ENCODE results near the gene PHACTR3.
"Not testable (repeated sequence)": the region's sequence is repeated elsewhere in the genome, so short reads cannot be mapped to it uniquely, and the experiment has no call there.

Gene PHACTR3

DNA sequence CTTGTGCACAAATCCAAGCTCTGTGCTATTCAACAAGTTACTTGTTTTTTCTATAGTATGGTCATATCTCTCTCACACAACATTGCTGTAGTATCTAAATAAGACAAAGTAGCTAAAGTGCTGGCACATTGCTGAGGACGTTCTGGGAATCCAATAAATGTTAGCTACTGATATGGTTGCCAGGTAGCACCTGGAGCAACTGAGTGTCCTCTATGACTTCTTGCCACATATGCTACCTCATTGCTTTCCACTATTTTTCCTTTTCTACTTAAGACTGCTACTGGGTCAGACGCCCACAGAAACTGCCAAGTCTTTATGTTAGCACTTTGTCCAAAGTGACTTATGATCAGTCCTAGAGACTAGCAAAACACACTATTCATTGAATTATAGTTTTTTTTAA lies 243.8 kb downstream of the PHACTR3 start:
- no peaks in the 10 kb centered on the region for H3K79me2 ChIP-seq (ENCODE audit: control insufficient read depth, insufficient read depth, low read length, unreplicated experiment)
- no peak overlapping the region for H3K4me3 ChIP-seq (ENCODE audit: low read depth, low read length)
- no peaks in the 10 kb centered on the region for H3K36me3 ChIP-seq (ENCODE audit: insufficient read depth, low read length)
- H3K27me3 ChIP-seq (ENCODE audit: insufficient read depth, low read length): no peaks in the 10 kb centered on the region
- no peak overlapping the region for H2AFZ ChIP-seq (ENCODE audit: low read length, unreplicated experiment)
- no peak overlapping the region for H3K27ac ChIP-seq (ENCODE audit: low read depth, low read length)
- H3K4me1 ChIP-seq (ENCODE audit: control insufficient read depth, insufficient read depth, low read length, unreplicated experiment): no peaks in the 10 kb centered on the region

- Histone ChIP-seq H3K36me3 (ENCODE audit: insufficient read depth, low read length) (no peaks in the 10 kb centered on the region), H3K27me3 (ENCODE audit: insufficient read depth, low read length) (no peaks in the 10 kb centered on the region), H3K4me1 (ENCODE audit: control insufficient read depth, insufficient read depth, low read length, unreplicated experiment) (no peaks in the 10 kb centered on the region), H3K4me3 (ENCODE audit: low read depth, low read length) (no peak overlapping the region), H3K79me2 (ENCODE audit: control insufficient read depth, insufficient read depth, low read length, unreplicated experiment) (no peaks in the 10 kb centered on the region), H3K27ac (ENCODE audit: low read depth, low read length) (no peak overlapping the region), H2AFZ (ENCODE audit: low read length, unreplicated experiment) (no peak overlapping the region)
Measured at GRCh38 chr20:59850018-59850641, 245.8 kb downstream of the PHACTR3 start.

GRCh38 chr20:59856526-59856925 lies 252.2 kb downstream of the PHACTR3 start:
- not testable (repeated sequence) for H2AFZ ChIP-seq (ENCODE audit: low read length, unreplicated experiment); H3K27ac ChIP-seq (ENCODE audit: low read depth, low read length); H3K36me3 ChIP-seq (ENCODE audit: insufficient read depth, low read length); H3K4me1 ChIP-seq (ENCODE audit: control insufficient read depth, insufficient read depth, low read length, unreplicated experiment); H3K27me3 ChIP-seq (ENCODE audit: insufficient read depth, low read length); H3K4me3 ChIP-seq (ENCODE audit: low read depth, low read length); H3K79me2 ChIP-seq (ENCODE audit: control insufficient read depth, insufficient read depth, low read length, unreplicated experiment)

- not testable (repeated sequence) for H2AFZ ChIP-seq (ENCODE audit: low read length, unreplicated experiment); H3K36me3 ChIP-seq (ENCODE audit: insufficient read depth, low read length); H3K27me3 ChIP-seq (ENCODE audit: insufficient read depth, low read length); H3K79me2 ChIP-seq (ENCODE audit: control insufficient read depth, insufficient read depth, low read length, unreplicated experiment); H3K4me1 ChIP-seq (ENCODE audit: control insufficient read depth, insufficient read depth, low read length, unreplicated experiment); H3K4me3 ChIP-seq (ENCODE audit: low read depth, low read length); H3K27ac ChIP-seq (ENCODE audit: low read depth, low read length)
Measured at GRCh38 chr20:59856941-59857340, 252.6 kb downstream of the PHACTR3 start.

DNA sequence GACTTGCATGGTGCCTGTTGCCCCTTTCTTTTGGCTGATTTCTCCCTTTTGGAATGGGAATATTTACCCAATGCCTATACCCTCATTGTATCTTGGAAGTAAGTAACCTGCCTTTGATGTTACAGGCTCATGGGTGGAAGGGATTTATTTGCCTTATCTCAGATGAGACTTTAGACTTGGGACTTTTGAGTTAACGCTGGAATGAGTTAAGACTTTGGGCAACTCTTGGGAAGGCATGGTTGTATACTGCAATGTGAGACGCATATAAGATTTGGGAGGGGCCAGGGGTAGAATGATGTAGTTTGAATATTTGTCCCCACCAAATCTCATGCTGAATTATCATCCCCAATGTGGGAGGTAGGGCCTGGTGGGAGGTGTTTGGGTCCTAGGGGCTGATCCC lies 253.6 kb downstream of the PHACTR3 start:
- Histone ChIP-seq H3K4me1 (ENCODE audit: control insufficient read depth, insufficient read depth, low read length, unreplicated experiment) (no peaks in the 10 kb centered on the region), H3K79me2 (ENCODE audit: control insufficient read depth, insufficient read depth, low read length, unreplicated experiment) (no peaks in the 10 kb centered on the region), H3K27me3 (ENCODE audit: insufficient read depth, low read length) (no peaks in the 10 kb centered on the region), H3K36me3 (ENCODE audit: insufficient read depth, low read length) (no peaks in the 10 kb centered on the region; the same call in none of the 2 replicates), H3K27ac (ENCODE audit: low read depth, low read length) (no peak overlapping the region), H2AFZ (ENCODE audit: low read length, unreplicated experiment) (no peak overlapping the region), H3K4me3 (ENCODE audit: low read depth, low read length) (no peak overlapping the region)

DNA sequence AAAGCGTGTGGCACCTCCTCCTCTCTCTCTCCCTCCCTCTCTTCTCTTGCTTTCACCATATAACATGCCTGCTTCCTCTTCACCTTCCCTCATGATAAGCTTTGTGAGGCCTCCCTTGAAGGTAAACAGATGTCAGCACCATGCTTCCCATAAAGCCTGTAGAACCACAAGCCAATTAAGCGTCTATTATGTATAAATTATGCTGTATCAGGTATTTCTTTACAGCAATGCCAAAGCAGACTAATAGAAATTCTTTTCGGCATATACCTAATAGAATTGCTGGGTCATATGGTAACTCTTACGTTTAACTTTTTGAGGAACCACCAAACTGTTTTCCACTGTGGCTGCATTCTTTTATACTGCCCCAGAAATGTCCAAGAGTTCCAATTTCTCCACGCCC lies 254.1 kb downstream of the PHACTR3 start:
- H3K4me1 ChIP-seq (ENCODE audit: control insufficient read depth, insufficient read depth, low read length, unreplicated experiment): no peaks in the 10 kb centered on the region
- H3K4me3 ChIP-seq (ENCODE audit: low read depth, low read length): no peak overlapping the region
- H3K27ac ChIP-seq (ENCODE audit: low read depth, low read length): no peak overlapping the region
- no peaks in the 10 kb centered on the region for H3K27me3 ChIP-seq (ENCODE audit: insufficient read depth, low read length)
- no peaks in the 10 kb centered on the region for H3K79me2 ChIP-seq (ENCODE audit: control insufficient read depth, insufficient read depth, low read length, unreplicated experiment)
- H2AFZ ChIP-seq (ENCODE audit: low read length, unreplicated experiment): no peak overlapping the region
- no peaks in the 10 kb centered on the region; the same call in none of the 2 replicates for H3K36me3 ChIP-seq (ENCODE audit: insufficient read depth, low read length)

DNA sequence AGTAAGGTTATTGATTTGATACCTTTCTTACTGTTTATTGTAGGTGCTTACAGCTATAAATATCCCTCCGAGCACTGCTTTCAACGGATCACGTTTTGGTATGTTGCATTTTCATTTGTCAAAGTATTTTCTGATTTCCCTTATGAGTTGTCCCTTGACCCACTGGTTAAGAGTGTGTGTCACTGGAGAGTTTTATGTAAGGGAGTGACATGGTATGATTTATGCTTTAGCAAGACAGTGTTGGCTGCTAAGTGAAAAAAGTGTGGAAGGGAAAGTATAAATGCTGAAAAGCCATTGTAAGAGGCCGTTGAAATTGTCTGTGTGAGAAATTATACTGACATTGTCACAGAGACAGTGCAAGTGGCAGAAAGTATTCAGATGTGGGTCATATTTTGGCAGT lies 257.1 kb downstream of the PHACTR3 start:
- Histone ChIP-seq H3K79me2 (ENCODE audit: control insufficient read depth, insufficient read depth, low read length, unreplicated experiment) (no peaks in the 10 kb centered on the region), H3K36me3 (ENCODE audit: insufficient read depth, low read length) (no peaks in the 10 kb centered on the region; the same call in none of the 2 replicates), H3K4me1 (ENCODE audit: control insufficient read depth, insufficient read depth, low read length, unreplicated experiment) (no peaks in the 10 kb centered on the region), H2AFZ (ENCODE audit: low read length, unreplicated experiment) (no peak overlapping the region), H3K27ac (ENCODE audit: low read depth, low read length) (no peak overlapping the region), H3K27me3 (ENCODE audit: insufficient read depth, low read length) (no peaks in the 10 kb centered on the region), H3K4me3 (ENCODE audit: low read depth, low read length) (no peak overlapping the region)

GRCh38 chr20:59863058-59863457 lies 258.7 kb downstream of the PHACTR3 start:
- Histone ChIP-seq H2AFZ (ENCODE audit: low read length, unreplicated experiment) (no peak overlapping the region), H3K36me3 (ENCODE audit: insufficient read depth, low read length) (no peaks in the 10 kb centered on the region; the same call in none of the 2 replicates), H3K27me3 (ENCODE audit: insufficient read depth, low read length) (no peaks in the 10 kb centered on the region), H3K27ac (ENCODE audit: low read depth, low read length) (no peak overlapping the region), H3K79me2 (ENCODE audit: control insufficient read depth, insufficient read depth, low read length, unreplicated experiment) (no peaks in the 10 kb centered on the region), H3K4me1 (ENCODE audit: control insufficient read depth, insufficient read depth, low read length, unreplicated experiment) (no peaks in the 10 kb centered on the region), H3K4me3 (ENCODE audit: low read depth, low read length) (no peak overlapping the region)

GRCh38 chr20:59864726-59865125 lies 260.4 kb downstream of the PHACTR3 start:
- H3K36me3 ChIP-seq (ENCODE audit: insufficient read depth, low read length): no peaks in the 10 kb centered on the region; the same call in 1 of the 2 replicates
- H2AFZ ChIP-seq (ENCODE audit: low read length, unreplicated experiment): no peak overlapping the region
- no peaks in the 10 kb centered on the region for H3K4me1 ChIP-seq (ENCODE audit: control insufficient read depth, insufficient read depth, low read length, unreplicated experiment)
- H3K4me3 ChIP-seq (ENCODE audit: low read depth, low read length): no peak overlapping the region
- H3K79me2 ChIP-seq (ENCODE audit: control insufficient read depth, insufficient read depth, low read length, unreplicated experiment): no peaks in the 10 kb centered on the region
- H3K27me3 ChIP-seq (ENCODE audit: insufficient read depth, low read length): no peaks in the 10 kb centered on the region
- H3K27ac ChIP-seq (ENCODE audit: low read depth, low read length): no peak overlapping the region

DNA sequence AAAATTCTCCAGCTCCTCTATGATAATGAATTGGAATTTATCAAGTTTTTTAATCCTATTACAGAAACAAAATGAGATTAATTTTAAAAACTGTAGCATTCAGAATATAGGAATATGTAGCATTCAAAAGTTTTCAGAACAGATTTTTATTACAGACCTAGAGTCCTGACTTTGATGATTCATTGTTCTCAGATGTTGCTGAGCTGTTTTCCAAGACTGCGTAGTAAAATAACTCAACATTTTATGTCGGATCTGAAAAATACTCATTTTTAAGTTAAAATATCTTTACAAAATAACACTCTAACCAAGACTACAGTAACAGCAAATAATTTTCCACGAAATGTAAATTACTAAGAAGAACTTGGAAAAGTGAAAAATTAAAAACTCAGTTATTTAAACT lies 262.0 kb downstream of the PHACTR3 start:
- H2AFZ ChIP-seq (ENCODE audit: low read length, unreplicated experiment): no peak overlapping the region
- no peaks in the 10 kb centered on the region for H3K79me2 ChIP-seq (ENCODE audit: control insufficient read depth, insufficient read depth, low read length, unreplicated experiment)
- no peaks in the 10 kb centered on the region; the same call in 1 of the 2 replicates for H3K36me3 ChIP-seq (ENCODE audit: insufficient read depth, low read length)
- no peak overlapping the region for H3K4me3 ChIP-seq (ENCODE audit: low read depth, low read length)
- H3K27me3 ChIP-seq (ENCODE audit: insufficient read depth, low read length): no peaks in the 10 kb centered on the region
- no peak overlapping the region for H3K27ac ChIP-seq (ENCODE audit: low read depth, low read length)
- no peaks in the 10 kb centered on the region for H3K4me1 ChIP-seq (ENCODE audit: control insufficient read depth, insufficient read depth, low read length, unreplicated experiment)

DNA sequence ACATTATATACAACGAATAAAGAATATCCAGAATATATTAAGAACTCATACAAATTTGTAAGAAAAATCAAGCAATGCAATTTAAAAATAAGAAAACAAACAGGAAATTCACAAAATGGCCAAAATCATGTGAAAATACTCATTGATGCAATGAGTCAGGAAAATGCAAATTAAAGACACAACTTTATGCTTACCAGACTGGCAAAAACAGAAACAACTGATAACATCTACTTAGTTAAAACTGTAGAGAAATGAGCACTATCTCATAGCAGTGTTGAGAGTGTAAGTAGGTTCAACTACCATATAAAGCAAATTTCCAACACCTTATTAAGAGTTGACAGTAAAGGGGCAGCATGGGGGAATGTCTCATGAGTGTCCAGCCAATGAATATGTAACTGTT lies 266.8 kb downstream of the PHACTR3 start:
- H3K4me3 ChIP-seq (ENCODE audit: low read depth, low read length): no peak overlapping the region
- no peak overlapping the region for H2AFZ ChIP-seq (ENCODE audit: low read length, unreplicated experiment)
- no peaks in the 10 kb centered on the region for H3K27me3 ChIP-seq (ENCODE audit: insufficient read depth, low read length)
- H3K27ac ChIP-seq (ENCODE audit: low read depth, low read length): no peak overlapping the region
- no peaks in the 10 kb centered on the region for H3K36me3 ChIP-seq (ENCODE audit: insufficient read depth, low read length)
- no peaks in the 10 kb centered on the region for H3K4me1 ChIP-seq (ENCODE audit: control insufficient read depth, insufficient read depth, low read length, unreplicated experiment)
- no peaks in the 10 kb centered on the region for H3K79me2 ChIP-seq (ENCODE audit: control insufficient read depth, insufficient read depth, low read length, unreplicated experiment)
